ENCODE data around the gene ADAMTS3.

ADAMTS3 gene

GRCh38 chr4:72255269-72255668, 313.8 kb downstream of the ADAMTS3 start:
- H3K4me2 ChIP-seq (ENCODE audit: low read depth, low read length, poor library complexity, severe bottlenecking), result no peak overlapping the region
- H4K20me1 ChIP-seq (ENCODE audit: insufficient read depth, low read length, poor library complexity, severe bottlenecking), result no peaks in the 10 kb centered on the region
- no peaks in the 10 kb centered on the region for H3K27me3 ChIP-seq (ENCODE audit: insufficient read depth, low read length, poor library complexity, severe bottlenecking)
- H3K9me2 ChIP-seq (replicated peaks; ENCODE audit: low read depth, low read length), result no peaks in the 10 kb centered on the region
- H2AFZ ChIP-seq (ENCODE audit: low read length), result no peak overlapping the region
- no peaks in the 10 kb centered on the region; the same call in 1 of the 2 replicates for H3K9me3 ChIP-seq (ENCODE audit: insufficient read depth, low read depth, low read length)
- no peaks in the 10 kb centered on the region for H3K79me2 ChIP-seq (ENCODE audit: insufficient read depth, low read length)
- no peak overlapping the region for H3K4me3 ChIP-seq (ENCODE audit: low read length, poor library complexity, severe bottlenecking)
- H3K36me3 ChIP-seq (ENCODE audit: insufficient read depth, low read length), result no peaks in the 10 kb centered on the region
- H3F3A ChIP-seq (ENCODE audit: low read depth), result no peaks in the 10 kb centered on the region
- TF ChIP-seq CTCF (conservative IDR thresholded peaks at IDR 0.05; ENCODE audit: low read length) (no peak), EZH2phosphoT487 (IDR thresholded peaks at IDR 0.05; ENCODE audit: borderline replicate concordance) (no peak)
- H3K4me1 ChIP-seq (ENCODE audit: insufficient read depth, low read length, poor library complexity, severe bottlenecking), result no peaks in the 10 kb centered on the region
- H3K9ac ChIP-seq (ENCODE audit: low read depth, low read length, poor library complexity, severe bottlenecking), result no peak overlapping the region

- no peak overlapping the region for H3K4me3 ChIP-seq (ENCODE audit: low read length, poor library complexity, severe bottlenecking)
- no peaks in the 10 kb centered on the region for H3K9me2 ChIP-seq (replicated peaks; ENCODE audit: low read depth, low read length)
- H3K9ac ChIP-seq (ENCODE audit: low read depth, low read length, poor library complexity, severe bottlenecking), result no peak overlapping the region
- no peak overlapping the region for H3K4me2 ChIP-seq (ENCODE audit: low read depth, low read length, poor library complexity, severe bottlenecking)
- H4K20me1 ChIP-seq (ENCODE audit: insufficient read depth, low read length, poor library complexity, severe bottlenecking), result no peaks in the 10 kb centered on the region
- no peaks in the 10 kb centered on the region for H3K27me3 ChIP-seq (ENCODE audit: insufficient read depth, low read length, poor library complexity, severe bottlenecking)
- H3K79me2 ChIP-seq (ENCODE audit: insufficient read depth, low read length), result no peaks in the 10 kb centered on the region
- no peak overlapping the region for H2AFZ ChIP-seq (ENCODE audit: low read length)
- H3K4me1 ChIP-seq (ENCODE audit: insufficient read depth, low read length, poor library complexity, severe bottlenecking), result no peaks in the 10 kb centered on the region
- no peak for TF ChIP-seq CTCF (conservative IDR thresholded peaks at IDR 0.05; ENCODE audit: low read length)
- TF ChIP-seq EZH2phosphoT487 (IDR thresholded peaks at IDR 0.05; ENCODE audit: borderline replicate concordance), result no peak
- H3F3A ChIP-seq (ENCODE audit: low read depth), result no peaks in the 10 kb centered on the region
- no peaks in the 10 kb centered on the region for H3K36me3 ChIP-seq (ENCODE audit: insufficient read depth, low read length)
- no peaks in the 10 kb centered on the region for H3K9me3 ChIP-seq (ENCODE audit: insufficient read depth, low read depth, low read length)
These were observed 325.4 kb downstream of the ADAMTS3 start for GRCh38 chr4:72243641-72244040.

GRCh38 chr4:72239487-72240116, 329.4 kb downstream of the ADAMTS3 start:
- Histone ChIP-seq H3K9me2 (replicated peaks; ENCODE audit: low read depth, low read length) (no peaks in the 10 kb centered on the region), H3K4me1 (ENCODE audit: insufficient read depth, low read length, poor library complexity, severe bottlenecking) (no peaks in the 10 kb centered on the region), H3K36me3 (ENCODE audit: insufficient read depth, low read length) (no peaks in the 10 kb centered on the region), H2AFZ (ENCODE audit: low read length) (no peak overlapping the region), H3K9me3 (ENCODE audit: insufficient read depth, low read depth, low read length) (no peaks in the 10 kb centered on the region), H3K9ac (ENCODE audit: low read depth, low read length, poor library complexity, severe bottlenecking) (no peak overlapping the region), H3F3A (ENCODE audit: low read depth) (no peaks in the 10 kb centered on the region), H3K4me2 (ENCODE audit: low read depth, low read length, poor library complexity, severe bottlenecking) (no peak overlapping the region), H4K20me1 (ENCODE audit: insufficient read depth, low read length, poor library complexity, severe bottlenecking) (no peaks in the 10 kb centered on the region), H3K79me2 (ENCODE audit: insufficient read depth, low read length) (no peaks in the 10 kb centered on the region), H3K27me3 (ENCODE audit: insufficient read depth, low read length, poor library complexity, severe bottlenecking) (no peaks in the 10 kb centered on the region), H3K4me3 (ENCODE audit: low read length, poor library complexity, severe bottlenecking) (no peak overlapping the region)
- TF ChIP-seq CTCF (conservative IDR thresholded peaks at IDR 0.05; ENCODE audit: low read length) (no peak), EZH2phosphoT487 (IDR thresholded peaks at IDR 0.05; ENCODE audit: borderline replicate concordance) (no peak)
